ENCODE data around the gene TMEM192.
"Not testable (repeated sequence)": the region's sequence is repeated elsewhere in the genome, so short reads cannot be mapped to it uniquely, and the experiment has no call there.

TMEM192 gene

GRCh38 chr4:165112368-165113121 is at the start of gene TMEM192:
Gene TMEM192 (minus strand): TSS chr4:165112860. CDS start chr4:165112773, 87 bp downstream.
- DNase-seq, result peak; percentile 85

DNA sequence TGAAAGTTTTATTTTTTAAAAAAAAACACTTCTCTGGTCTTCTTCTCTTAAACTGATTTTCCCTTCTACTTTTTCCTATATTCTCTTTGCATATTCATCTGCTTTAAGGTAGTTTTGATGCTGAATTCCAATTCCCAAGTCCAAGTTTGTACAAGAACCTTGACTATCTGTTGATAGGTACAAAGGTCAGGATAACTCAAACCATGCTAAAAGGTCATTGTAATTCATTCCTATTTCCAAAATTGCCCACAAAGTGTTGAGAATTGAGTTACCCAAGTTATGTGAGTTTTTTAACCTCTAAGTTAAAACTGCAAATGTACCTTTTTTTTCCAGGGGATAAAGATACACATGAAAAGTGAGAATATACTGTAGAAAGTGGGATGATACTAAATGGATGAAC is 46.1 kb upstream of the TMEM192 start:
- DNase-seq, result no peak

- no peak for DNase-seq
These were observed 44.2 kb upstream of the TMEM192 start for GRCh38 chr4:165156906-165157305.

DNA sequence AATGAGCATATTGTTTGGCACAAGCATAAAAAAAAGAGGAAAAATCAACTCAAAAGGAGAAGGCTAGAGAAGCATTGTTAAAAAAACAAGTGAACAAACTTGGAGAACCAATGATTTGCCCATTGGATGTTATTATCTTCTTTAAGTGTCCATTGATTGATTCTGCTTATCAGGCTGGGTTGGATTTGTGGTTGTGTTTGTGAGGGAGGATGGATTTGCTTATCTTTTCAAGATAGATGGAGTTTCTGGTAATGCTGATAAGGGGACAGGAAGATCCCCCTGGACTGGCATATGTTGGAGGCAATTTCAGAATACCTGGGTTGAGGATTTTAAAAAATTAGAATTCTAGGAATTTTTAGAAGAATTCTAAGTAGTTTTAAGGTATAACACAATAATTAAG is 41.8 kb upstream of the TMEM192 start:
- DNase-seq, result no peak

GRCh38 chr4:165152527-165152926 is 39.9 kb upstream of the TMEM192 start:
- peak; percentile 87 for DNase-seq

- peak; percentile 51 for DNase-seq
These were observed 39.1 kb upstream of the TMEM192 start for GRCh38 chr4:165151734-165152133.

DNA sequence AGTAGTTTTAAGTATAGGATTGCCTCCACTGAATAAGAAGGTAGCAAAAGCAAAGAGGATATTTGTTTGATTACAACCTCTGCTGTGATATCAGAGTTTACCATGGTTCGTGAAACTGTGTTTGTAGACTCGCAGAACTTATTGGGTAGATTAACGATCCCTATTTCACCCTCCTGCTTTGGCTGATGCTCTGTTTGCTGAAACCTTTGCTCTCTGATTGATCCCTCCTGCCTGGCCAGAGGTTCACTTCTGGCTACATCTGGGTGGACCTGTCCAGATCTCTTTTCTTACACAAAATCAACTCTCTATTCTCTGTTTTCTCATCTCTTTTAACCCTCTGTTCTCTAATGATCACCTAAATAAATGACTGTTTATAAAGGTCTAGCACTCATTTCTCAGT is 37.9 kb upstream of the TMEM192 start:
- DNase-seq, result no peak

- DNase-seq, result no peak
These were observed 26.2 kb upstream of the TMEM192 start for GRCh38 chr4:165138843-165139242.

GRCh38 chr4:165137205-165137604 is 24.5 kb upstream of the TMEM192 start:
- no peak for DNase-seq

DNA sequence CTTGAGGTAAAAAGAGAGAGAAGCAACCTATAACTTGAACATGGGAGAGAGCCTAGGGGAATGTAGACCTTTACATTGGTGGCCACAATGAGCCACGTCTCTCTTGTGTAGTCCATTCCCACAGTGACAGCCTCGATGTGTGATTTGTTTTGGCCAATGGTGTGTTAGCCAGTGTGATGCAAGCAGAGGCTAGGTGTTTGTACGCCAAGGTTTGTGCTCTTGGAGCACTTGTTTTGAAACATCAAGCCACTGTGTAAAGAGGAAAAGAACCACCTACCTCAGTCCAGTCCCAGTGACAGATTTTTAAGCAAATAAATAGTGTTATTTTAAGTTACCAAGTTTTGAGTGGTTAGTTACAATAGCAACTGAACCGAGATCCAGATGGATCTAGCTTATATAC is 23.9 kb upstream of the TMEM192 start:
- no peak for DNase-seq

GRCh38 chr4:165133150-165133549 is 20.5 kb upstream of the TMEM192 start:
- no peak for DNase-seq

DNA sequence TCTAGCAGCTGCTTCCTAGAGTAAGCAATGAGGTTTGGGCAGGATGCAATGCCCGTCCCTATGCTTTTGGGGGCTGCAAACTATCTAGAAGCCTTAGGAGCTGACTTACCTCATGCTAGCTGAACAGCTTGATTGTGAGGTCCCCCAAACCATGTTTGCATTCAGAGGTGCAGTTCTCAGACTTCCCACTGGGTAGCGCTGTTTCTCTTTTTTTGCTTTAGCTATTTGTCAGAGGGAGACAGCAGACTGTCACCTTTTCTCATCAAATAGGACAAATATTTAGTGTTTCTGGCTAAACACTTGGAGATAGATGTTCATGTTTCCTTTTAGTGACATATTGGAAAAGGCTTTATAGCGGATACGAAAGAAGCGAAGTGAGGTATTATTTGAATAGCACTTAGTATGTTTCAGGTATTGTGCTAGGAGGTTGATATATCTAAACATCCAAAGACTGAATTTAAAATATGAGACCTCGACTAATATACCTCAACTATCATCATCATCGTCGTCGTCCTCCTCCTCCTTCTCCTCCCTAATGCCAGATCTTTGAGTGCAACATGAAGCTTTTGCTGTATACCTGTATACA is 18.7 kb upstream of the TMEM192 start:
- peak; percentile 64 for DNase-seq

DNA sequence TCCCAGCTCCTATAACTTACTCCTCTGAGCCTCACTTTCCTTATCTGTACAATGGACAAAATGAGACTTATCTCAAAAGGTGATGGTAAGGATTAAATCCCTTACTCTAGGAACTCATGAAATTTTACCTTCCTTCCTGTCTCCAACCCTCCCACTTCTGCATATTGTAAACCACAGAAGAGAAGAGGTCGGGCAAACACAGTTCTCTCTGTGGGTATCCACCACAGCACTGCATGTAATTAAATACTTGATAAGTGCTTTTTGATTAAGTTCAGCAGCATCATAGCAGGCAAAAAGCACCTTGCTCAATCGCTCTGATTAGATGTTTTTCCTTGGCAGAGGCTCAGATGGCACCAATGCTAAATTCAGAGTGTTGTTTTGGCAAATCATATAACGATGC is 17.3 kb upstream of the TMEM192 start:
- no peak for DNase-seq

DNA sequence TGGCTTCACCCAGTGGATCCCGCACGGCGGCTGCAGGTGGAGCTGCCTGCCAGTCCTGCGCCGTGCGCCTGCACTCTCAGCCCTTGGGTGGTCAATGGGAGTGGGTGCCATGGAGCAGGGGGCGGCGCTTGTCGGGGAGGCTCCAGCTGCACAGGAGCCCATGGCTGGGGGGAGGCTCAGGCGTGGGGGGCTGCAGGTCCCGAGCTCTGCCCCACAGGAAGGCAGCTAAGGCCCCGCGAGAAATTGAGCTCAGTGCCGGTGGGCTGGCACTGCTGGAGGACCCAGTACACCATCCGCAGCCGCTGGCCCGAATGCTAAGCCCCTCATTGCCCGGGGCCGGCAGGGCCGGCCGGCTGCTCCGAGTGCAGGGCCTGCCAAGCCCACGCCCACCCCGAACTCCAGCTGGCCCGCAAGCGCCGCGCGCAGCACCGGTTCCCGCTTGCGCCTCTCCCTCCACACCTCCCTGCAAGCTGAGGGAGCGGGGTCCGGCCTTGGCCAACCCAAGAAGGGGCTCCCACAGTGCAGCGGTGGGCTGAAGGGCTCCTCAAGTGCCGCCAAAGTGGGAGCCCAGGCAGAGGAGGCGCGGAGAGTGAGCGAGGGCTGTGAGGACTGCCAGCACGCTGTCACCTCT is 13.3 kb upstream of the TMEM192 start:
- DNase-seq, result not testable (repeated sequence)

- no peak for DNase-seq
These were observed 11.8 kb upstream of the TMEM192 start for GRCh38 chr4:165124488-165124887.

DNA sequence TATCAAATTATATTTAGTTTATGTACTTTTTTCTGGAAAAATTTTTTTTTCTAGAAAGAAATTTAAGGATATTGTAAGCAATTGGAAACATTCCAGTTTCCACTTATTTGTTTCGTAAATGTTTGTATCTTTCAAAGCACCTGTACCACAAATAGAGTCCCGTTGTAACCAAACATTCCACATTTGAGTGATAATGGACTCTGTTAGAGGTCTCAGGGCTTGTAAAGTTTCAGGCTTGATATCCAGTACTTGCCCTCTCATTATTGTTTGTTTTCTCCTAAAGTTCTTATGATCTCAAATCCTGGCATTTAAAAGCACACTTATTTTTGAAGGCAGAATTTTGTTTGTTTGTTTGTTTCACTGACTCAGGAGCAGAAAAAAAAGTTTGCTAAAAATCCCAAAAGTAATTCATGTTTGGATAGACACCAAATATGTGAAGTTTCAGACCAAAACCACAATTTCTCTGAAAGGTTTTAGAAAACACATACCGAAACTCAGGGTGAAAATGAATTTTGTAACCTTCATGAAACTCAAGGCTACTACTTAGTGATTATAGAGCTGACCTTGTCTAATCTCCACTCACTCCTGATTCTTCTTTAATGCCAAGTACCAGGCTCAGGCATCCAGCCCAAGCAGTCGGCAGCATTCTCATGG is 5.7 kb upstream of the TMEM192 start:
- no peak for DNase-seq

DNA sequence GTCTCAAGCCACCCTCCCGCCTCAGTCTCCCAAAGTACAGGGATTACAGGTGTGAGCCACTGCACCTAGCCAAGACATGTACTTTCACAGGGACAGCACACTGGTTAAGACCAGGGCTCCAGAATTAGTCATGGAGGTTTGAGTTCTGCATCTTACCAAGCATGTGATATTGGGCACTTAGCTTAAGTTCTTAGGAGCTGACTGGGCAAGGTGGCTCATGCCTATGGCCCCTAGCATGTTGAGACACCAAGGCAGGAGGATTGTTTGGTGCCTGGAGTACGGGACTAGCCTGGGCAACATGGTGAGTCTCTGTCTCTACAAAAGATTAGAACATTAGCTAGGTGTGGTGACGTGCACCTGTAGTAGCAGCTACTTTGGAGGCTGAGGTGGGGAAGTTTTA is 2.6 kb upstream of the TMEM192 start:
- no peak for DNase-seq

DNA sequence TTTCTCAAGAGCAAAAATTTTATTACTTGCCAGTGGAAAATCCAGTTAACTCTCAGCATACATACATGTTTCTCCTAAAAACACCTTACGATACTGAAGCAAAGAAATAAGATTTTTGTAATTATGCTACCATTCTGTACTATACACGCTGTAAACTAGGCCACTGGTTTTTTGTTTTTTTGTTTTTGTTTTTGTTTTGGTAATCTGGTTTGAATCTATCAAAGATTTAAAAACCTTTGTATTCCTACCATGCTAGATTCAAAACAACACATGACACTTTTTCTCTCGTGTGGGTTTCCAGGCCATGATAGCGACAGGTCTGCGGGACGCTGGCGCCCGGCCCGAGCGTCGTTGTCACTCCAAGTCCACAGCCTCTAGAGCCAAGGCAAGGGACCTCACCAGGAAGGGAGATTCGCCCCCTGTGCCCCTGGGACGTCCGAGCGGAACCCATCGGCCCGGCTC is 723 bp downstream of the TMEM192 start:
- DNase-seq, result no peak

DNA sequence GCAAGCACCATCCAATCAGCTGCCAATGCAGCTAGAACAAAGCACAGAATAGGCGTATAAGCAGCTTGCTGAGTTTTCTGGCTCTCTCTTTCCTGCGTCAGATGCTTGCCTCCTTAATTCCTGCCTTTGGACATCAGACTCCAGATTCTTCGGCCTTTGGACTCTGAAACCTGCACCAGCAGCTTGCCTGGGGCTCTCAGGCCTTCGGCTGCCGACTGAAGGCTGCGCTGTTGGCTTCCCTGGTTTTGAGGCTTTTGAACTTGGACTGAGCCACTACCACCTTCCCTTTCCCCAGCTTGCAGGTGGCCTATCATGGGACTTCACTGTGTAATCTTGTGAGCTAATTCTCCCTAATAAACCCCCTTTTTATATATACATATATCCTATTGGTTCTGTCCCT is 6.1 kb downstream of the TMEM192 start:
- no peak for DNase-seq

- DNase-seq, result no peak
These were observed 11.0 kb downstream of the TMEM192 start for GRCh38 chr4:165101641-165102040.

- DNase-seq, result peak; percentile 21
These were observed 15.9 kb downstream of the TMEM192 start for GRCh38 chr4:165096776-165097175.

DNA sequence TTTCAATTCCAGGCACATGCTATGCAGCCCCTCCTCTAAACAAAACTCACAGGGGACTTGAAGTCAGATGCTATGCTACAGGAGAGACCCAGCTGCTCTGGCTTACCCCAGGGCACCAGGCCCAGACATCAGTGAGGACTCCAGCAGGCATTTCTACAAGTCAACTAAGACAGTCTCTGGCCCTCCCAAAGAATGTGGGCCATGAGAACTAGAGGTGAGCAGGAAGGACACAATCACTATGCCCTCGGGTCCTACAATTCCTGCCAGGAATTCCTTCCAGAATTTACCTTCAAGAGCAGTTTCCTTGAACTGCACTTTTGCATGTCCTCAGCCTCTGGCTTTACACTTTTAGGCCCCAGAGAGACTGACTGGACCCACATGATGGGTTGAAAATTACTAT is 17.4 kb downstream of the TMEM192 start:
- no peak for DNase-seq

GRCh38 chr4:165094873-165095272 is 17.8 kb downstream of the TMEM192 start:
- no peak for DNase-seq

DNA sequence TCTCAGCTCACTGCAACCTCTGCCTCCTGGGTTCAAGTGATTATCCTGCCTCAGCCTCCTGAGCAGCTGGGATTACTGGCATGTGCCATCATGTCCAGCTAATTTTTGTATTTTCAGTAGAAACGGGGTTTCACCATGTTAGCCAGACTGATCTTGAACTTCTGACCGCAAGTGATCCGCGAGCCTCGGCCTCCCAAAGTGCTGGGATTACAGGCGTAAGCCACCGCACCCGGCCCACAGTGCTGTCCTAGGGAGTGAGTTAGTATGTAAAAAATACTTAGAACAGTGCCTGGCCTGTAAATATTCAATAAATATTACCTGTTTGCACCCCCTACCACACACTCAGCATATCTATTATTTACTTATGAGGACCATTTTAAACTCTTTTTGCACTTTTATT is 20.5 kb downstream of the TMEM192 start:
- DNase-seq, result not testable (repeated sequence)
